ENCODE measurements around the gene ZDHHC14. TPM values are rescaled to one million over a fixed set of nuclear protein-coding genes. Genes with fewer than 3 reads are reported as not detected.
"Not testable (repeated sequence)": the region's sequence is repeated elsewhere in the genome, so short reads cannot be mapped to it uniquely, and the experiment has no call there.

ZDHHC14 gene
- total RNA-seq, 1 experiment from 2014 or later, result 12.1 TPM

GRCh38 chr6:157685596-157686280 lies 304.7 kb downstream of the ZDHHC14 start:
- no peak for DNase-seq (ENCODE audit: low read depth)

- DNase-seq (ENCODE audit: low read depth), result no peak
These were observed 307.4 kb downstream of the ZDHHC14 start for GRCh38 chr6:157688275-157688959.

DNA sequence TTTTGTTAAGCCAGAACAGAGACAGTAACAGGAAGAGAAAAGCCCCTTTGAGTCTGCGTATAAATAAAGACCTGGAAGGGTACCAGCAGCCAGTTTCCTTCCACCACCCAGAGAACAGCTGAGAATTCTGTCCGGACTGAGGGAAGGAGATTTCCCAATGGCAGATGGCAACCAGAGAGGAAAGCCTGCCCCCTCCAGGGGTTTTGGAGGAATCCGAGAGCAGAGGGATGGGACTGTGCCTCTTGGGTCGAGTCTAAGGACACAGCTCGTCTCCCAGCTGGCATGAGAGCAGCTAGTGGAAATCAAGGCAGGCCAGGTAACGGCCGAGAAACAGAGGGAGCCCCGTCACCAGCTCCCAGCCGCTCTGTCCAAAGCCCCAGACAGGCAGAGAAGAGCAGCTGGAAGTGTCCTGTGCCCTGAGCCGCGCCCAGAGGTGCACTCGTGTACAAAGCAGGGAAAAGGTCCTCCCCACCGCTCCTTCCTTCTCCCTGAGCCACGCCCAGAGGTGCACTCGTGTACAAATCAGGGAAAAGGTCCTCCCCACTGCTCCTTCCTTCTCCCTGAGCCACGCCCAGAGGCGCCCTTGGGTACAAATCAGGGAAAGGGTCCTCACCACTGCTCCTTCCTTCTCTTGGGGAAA lies 308.1 kb downstream of the ZDHHC14 start:
- peak; percentile 9 for DNase-seq (ENCODE audit: low read depth)

GRCh38 chr6:157689875-157690274 lies 308.9 kb downstream of the ZDHHC14 start:
- no peak for DNase-seq (ENCODE audit: low read depth)

DNA sequence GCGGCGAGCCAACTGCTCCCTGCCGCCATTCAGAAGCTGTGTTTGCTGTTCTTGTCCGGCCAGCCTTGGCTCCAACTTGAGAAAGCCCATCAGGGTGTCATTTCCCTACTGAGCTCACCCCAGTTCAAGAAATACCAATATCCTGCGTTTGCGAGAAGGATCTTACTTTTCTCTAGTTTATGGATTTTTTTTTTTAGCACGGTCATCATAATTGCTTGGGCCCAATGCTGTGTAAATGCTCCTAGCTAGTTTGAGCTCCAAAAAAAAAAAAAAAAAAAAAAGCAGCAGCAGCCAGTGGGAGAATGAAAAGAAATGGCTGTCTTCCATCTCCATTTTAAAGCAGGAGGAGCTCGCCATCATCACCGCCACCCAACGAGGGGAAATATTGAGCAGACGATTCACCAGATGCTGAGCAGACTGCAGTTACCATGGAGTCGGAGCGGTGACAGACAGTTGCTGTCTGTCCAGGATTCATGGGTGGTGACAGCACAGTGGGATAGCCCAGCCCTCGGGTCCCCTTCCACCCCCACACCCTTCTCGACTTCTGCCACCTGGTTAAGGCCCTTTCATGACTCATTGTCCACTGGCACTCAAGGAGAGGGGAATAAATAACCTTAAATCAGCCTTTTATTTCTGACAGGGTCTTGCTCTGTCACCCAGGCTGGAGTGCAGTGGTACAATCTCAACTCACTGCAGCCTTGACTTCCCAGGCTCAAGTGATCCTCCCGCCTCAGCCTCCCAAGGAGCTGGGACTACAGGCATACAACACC lies 309.6 kb downstream of the ZDHHC14 start:
- DNase-seq (ENCODE audit: low read depth), result no peak

- DNase-seq (ENCODE audit: low read depth), result not testable (repeated sequence)
These were observed 310.6 kb downstream of the ZDHHC14 start for GRCh38 chr6:157691621-157692020.

GRCh38 chr6:157693867-157694266 lies 312.9 kb downstream of the ZDHHC14 start:
- no peak for DNase-seq (ENCODE audit: low read depth)

GRCh38 chr6:157695301-157696040 lies 314.5 kb downstream of the ZDHHC14 start:
- no peak for DNase-seq (ENCODE audit: low read depth)

DNA sequence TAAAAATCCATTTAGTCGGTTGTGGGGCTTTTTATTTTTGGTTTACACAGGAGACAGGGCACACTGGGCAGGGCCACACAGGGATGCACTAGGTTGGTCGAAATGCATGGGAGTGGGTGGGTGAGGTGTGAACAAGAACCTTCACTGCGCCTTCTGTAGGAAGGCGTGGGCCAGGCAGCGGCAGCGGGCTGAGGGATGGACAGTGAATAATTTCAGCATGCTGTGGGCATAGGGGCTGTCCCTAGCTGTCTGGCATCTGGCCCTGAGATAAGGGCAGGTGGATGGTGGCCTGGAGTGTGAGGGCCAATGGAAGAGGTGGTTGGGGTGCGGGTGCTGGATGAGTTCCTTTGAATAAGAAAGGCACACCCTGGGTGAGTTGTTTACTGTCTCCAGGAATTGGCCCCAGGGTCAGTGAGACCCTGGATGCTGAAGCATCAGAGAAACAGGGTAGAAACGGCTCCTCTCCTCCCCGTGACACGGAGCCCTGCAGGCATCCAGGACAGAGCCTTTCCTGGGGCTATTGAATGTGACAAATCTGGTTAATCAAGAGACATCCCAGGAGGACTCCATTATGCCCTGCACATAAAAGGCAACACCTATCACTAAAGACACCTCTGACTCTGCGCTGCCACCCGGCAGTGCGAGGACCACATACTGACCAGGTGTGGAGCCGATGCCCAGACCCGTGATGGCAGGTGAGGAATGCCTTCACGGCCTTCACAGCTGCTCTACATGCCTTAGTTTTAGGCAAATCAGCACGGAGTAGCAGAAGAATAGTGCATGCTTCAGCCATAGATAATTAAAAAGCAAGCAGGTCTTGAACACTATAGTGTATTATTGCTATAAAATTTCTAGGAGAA lies 319.0 kb downstream of the ZDHHC14 start:
- DNase-seq (ENCODE audit: low read depth), result no peak

- not testable (repeated sequence) for DNase-seq (ENCODE audit: low read depth)
These were observed 325.4 kb downstream of the ZDHHC14 start for GRCh38 chr6:157706351-157706750.

- no peak for DNase-seq (ENCODE audit: low read depth)
These were observed 325.9 kb downstream of the ZDHHC14 start for GRCh38 chr6:157706883-157707282.

GRCh38 chr6:157707576-157707975 lies 326.6 kb downstream of the ZDHHC14 start:
- DNase-seq (ENCODE audit: low read depth), result no peak

- no peak for DNase-seq (ENCODE audit: low read depth)
These were observed 327.2 kb downstream of the ZDHHC14 start for GRCh38 chr6:157708239-157708638.

GRCh38 chr6:157708933-157709332 lies 327.9 kb downstream of the ZDHHC14 start:
- no peak for DNase-seq (ENCODE audit: low read depth)

DNA sequence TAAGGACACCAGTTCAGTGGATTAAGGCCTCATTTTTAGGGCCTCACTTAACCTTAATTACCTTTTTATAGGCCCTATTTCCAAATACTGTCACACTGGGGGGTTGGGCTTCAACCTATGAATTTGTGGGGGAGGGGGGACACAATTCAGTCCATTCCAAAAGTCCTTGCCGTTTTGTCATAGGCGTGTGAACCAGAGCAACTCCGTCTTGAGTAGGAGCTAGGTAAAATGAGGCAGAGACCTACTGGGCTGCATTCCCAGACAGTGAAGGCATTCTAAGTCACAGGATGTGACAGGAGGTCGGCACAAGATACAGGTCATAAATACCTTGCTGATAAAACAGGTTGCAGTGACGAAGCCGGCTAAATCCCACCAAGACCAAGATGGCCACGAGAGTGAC lies 328.6 kb downstream of the ZDHHC14 start:
- DNase-seq (ENCODE audit: low read depth), result no peak

DNA sequence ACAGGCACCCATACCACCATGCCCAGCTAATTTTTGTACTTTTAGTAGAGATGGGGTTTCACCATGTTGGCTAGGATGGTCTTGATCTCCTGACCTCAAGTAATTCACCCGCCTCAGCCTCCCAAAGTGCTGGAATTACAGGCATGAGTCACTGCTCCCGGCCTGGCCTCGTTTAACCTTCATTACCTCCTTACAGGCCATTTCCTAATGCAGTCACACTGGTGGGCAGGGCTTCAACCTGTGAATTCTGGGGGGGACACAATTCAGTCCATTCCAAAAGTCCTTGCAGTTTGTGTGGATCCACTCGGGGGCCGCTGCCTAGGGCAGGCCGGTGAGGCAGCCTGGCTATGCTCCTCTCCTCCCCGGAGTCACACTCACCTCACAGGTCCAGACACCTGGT lies 329.6 kb downstream of the ZDHHC14 start:
- peak; percentile 60 for DNase-seq (ENCODE audit: low read depth)

- DNase-seq (ENCODE audit: low read depth), result no peak
These were observed 330.1 kb downstream of the ZDHHC14 start for GRCh38 chr6:157711060-157711459.

GRCh38 chr6:157712585-157713295 lies 331.8 kb downstream of the ZDHHC14 start:
- DNase-seq (ENCODE audit: low read depth), result no peak

DNA sequence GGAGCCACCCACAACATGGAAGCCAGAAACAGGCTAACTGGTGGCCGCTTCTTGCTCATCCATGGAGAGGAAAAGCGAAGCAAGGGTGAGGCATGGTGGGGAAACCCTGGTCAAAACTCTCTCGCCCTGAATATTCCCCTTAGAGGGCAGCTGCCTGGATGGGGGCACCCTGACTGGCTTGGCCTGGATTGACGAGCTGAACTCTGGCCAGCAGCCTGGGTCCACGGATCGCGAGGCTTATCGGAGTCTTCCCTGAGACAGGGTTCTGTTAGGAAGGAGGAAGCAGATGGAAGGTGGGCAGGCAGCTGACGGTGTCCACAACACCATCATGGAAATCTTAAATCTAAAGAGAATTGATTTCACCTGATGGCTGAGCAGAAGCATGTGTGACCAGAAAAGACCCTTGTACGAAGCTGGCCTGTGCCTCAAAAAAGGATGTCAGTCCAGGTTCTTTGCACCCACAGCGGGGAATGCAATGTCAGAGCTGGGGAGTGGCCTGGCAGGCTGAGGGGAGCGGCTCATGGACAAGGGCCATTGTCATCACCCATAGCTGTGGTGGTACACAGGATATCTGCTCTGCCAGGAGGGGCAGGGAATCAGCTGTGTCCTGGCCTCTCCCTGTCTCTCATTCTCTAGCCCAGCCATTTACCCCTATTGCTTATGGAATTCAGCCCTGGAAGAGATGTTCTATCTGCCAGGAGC lies 332.6 kb downstream of the ZDHHC14 start:
- no peak for DNase-seq (ENCODE audit: low read depth)
